HEK293 (cell line): ENCODE results near the gene RPL27.

Experiments
- AEBP2 ChIP-seq: fragments of 450-650 bp; formaldehyde crosslinking; IDR thresholded peaks from 2 replicates; pipeline ENCODE4 v1.5.1; 2016; ENCODE audit warnings: missing biosample characterization, missing genetic modification characterization, borderline replicate concordance
- ATF2 ChIP-seq: fragments of 450-650 bp; formaldehyde crosslinking; IDR thresholded peaks from 2 replicates; pipeline ENCODE4 v1.5.1; 2016; ENCODE audit warnings: missing biosample characterization, missing genetic modification characterization, low read depth
- GLI2 ChIP-seq: fragments of 450-650 bp; formaldehyde crosslinking; IDR thresholded peaks from 2 replicates; pipeline ENCODE4; 2017; ENCODE audit warnings: missing biosample characterization, missing genetic modification characterization, low read depth, borderline replicate concordance
- GLIS2 ChIP-seq: fragments of 450-650 bp; formaldehyde crosslinking; IDR thresholded peaks from 2 replicates; pipeline ENCODE4 v1.5.1; 2016; ENCODE audit warnings: missing biosample characterization, missing genetic modification characterization
- KLF10 ChIP-seq: fragments of 450-650 bp; IDR thresholded peaks from 2 replicates; pipeline ENCODE4 v1.5.1; 2018; ENCODE audit warnings: missing biosample characterization, mild to moderate bottlenecking, missing genetic modification characterization
- KLF16 ChIP-seq: fragments of 450-650 bp; formaldehyde crosslinking; IDR thresholded peaks from 2 replicates; pipeline ENCODE4 v1.5.1; 2017; ENCODE audit warnings: missing biosample characterization, missing genetic modification characterization
- MZF1 ChIP-seq: fragments of 450-650 bp; formaldehyde crosslinking; IDR thresholded peaks from 2 replicates; pipeline ENCODE4 v1.5.1; 2017; ENCODE audit warnings: missing biosample characterization, missing genetic modification characterization, borderline replicate concordance
- OVOL3 ChIP-seq: fragments of 450-650 bp; formaldehyde crosslinking; IDR thresholded peaks from 2 replicates; pipeline ENCODE4 v1.5.1; 2016; ENCODE audit warnings: missing biosample characterization, missing genetic modification characterization
- SALL2 ChIP-seq: fragments of 450-650 bp; formaldehyde crosslinking; IDR thresholded peaks from 2 replicates; pipeline ENCODE4 v1.5.0; 2017; ENCODE audit warnings: missing biosample characterization, mild to moderate bottlenecking, missing genetic modification characterization, borderline replicate concordance
- SP2 ChIP-seq: fragments of 450-650 bp; formaldehyde crosslinking; IDR thresholded peaks from 2 replicates; pipeline ENCODE4 v1.5.1; 2016; ENCODE audit warnings: missing biosample characterization, missing genetic modification characterization
- ZBTB10 ChIP-seq: fragments of 450-650 bp; formaldehyde crosslinking; IDR thresholded peaks from 2 replicates; pipeline ENCODE4 v1.5.1; 2016; ENCODE audit warnings: missing biosample characterization, missing genetic modification characterization
- ZBTB17 ChIP-seq: fragments of 450-650 bp; formaldehyde crosslinking; IDR thresholded peaks from 2 replicates; pipeline ENCODE4 v1.5.1; 2016; ENCODE audit warnings: missing biosample characterization, missing genetic modification characterization
- ZBTB20 ChIP-seq: fragments of 450-650 bp; formaldehyde crosslinking; IDR thresholded peaks from 2 replicates; pipeline ENCODE4 v1.5.1; 2016; ENCODE audit warnings: missing biosample characterization, missing genetic modification characterization
- ZBTB26 ChIP-seq: fragments of 450-650 bp; formaldehyde crosslinking; optimal IDR thresholded peaks from 2 replicates; pipeline ENCODE3; 2016; ENCODE audit warnings: missing biosample characterization, mild to moderate bottlenecking, missing genetic modification characterization
- ZIC2 ChIP-seq: fragments of 450-650 bp; formaldehyde crosslinking; IDR thresholded peaks from 2 replicates; pipeline ENCODE4 v1.5.1; 2016; ENCODE audit warnings: missing biosample characterization, missing genetic modification characterization
- ZNF155 ChIP-seq: fragments of 450-650 bp; formaldehyde crosslinking; IDR thresholded peaks from 2 replicates; pipeline ENCODE4 v1.5.1; 2016; ENCODE audit warnings: missing biosample characterization, missing genetic modification characterization
- ZNF184 ChIP-seq: fragments of 450-650 bp; IDR thresholded peaks from 2 replicates; pipeline ENCODE4 v1.5.1; 2018; ENCODE audit warnings: missing biosample characterization, mild to moderate bottlenecking, missing genetic modification characterization
- ZNF214 ChIP-seq: fragments of 450-650 bp; formaldehyde crosslinking; IDR thresholded peaks from 2 replicates; pipeline ENCODE4 v1.5.1; 2017; ENCODE audit warnings: missing biosample characterization, mild to moderate bottlenecking, missing genetic modification characterization, borderline replicate concordance
- ZNF23 ChIP-seq: fragments of 450-650 bp; formaldehyde crosslinking; IDR thresholded peaks from 2 replicates; pipeline ENCODE4 v1.5.1; 2016; ENCODE audit warnings: missing biosample characterization, missing genetic modification characterization, borderline replicate concordance
- ZNF266 ChIP-seq: fragments of 450-650 bp; formaldehyde crosslinking; IDR thresholded peaks from 2 replicates; pipeline ENCODE4 v1.5.1; 2016; ENCODE audit warnings: missing biosample characterization, missing genetic modification characterization, low read depth
- ZNF280C ChIP-seq: fragments of 450-650 bp; formaldehyde crosslinking; IDR thresholded peaks from 2 replicates; pipeline ENCODE4 v1.5.1; 2016; ENCODE audit warnings: missing biosample characterization, missing genetic modification characterization
- ZNF302 ChIP-seq: fragments of 450-650 bp; formaldehyde crosslinking; IDR thresholded peaks from 2 replicates; pipeline ENCODE4 v1.5.1; 2016; ENCODE audit warnings: missing biosample characterization, missing genetic modification characterization, low read depth
- ZNF341 ChIP-seq: fragments of 450-650 bp; formaldehyde crosslinking; IDR thresholded peaks from 2 replicates; pipeline ENCODE4; 2016; ENCODE audit warnings: low read depth, missing biosample characterization, missing genetic modification characterization
- ZNF37A ChIP-seq: fragments of 450-650 bp; IDR thresholded peaks from 2 replicates; pipeline ENCODE4 v1.5.1; 2018; ENCODE audit warnings: missing biosample characterization, missing genetic modification characterization
- ZNF404 ChIP-seq: fragments of 450-650 bp; formaldehyde crosslinking; IDR thresholded peaks from 2 replicates; pipeline ENCODE4 v1.5.1; 2017; ENCODE audit warnings: missing biosample characterization, missing genetic modification characterization
- ZNF416 ChIP-seq: fragments of 450-650 bp; formaldehyde crosslinking; IDR thresholded peaks from 2 replicates; pipeline ENCODE4 v1.5.1; 2016; ENCODE audit warnings: missing biosample characterization, missing genetic modification characterization
- ZNF473 ChIP-seq: fragments of 450-650 bp; formaldehyde crosslinking; IDR thresholded peaks from 2 replicates; pipeline ENCODE4 v1.5.1; 2017; ENCODE audit warnings: missing biosample characterization, missing genetic modification characterization
- ZNF501 ChIP-seq: fragments of 450-650 bp; formaldehyde crosslinking; IDR thresholded peaks from 2 replicates; pipeline ENCODE4 v1.5.1; 2016; ENCODE audit warnings: missing biosample characterization, missing genetic modification characterization
- ZNF510 ChIP-seq: fragments of 450-650 bp; formaldehyde crosslinking; IDR thresholded peaks from 2 replicates; pipeline ENCODE4 v1.5.1; 2018; ENCODE audit warnings: mild to moderate bottlenecking, missing genetic modification characterization, missing biosample characterization; ENCODE audit not compliant: insufficient replicate concordance
- ZNF629 ChIP-seq: fragments of 450-650 bp; formaldehyde crosslinking; IDR thresholded peaks from 2 replicates; pipeline ENCODE4 v1.5.1; 2017; ENCODE audit warnings: missing biosample characterization, missing genetic modification characterization
- ZSCAN18 ChIP-seq: fragments of 450-650 bp; formaldehyde crosslinking; IDR thresholded peaks from 2 replicates; pipeline ENCODE4 v1.5.1; 2016; ENCODE audit warnings: missing biosample characterization, missing genetic modification characterization

Gene RPL27

GRCh38 chr17:42980274-42980765, 17.9 kb upstream of the RPL27 start, which contains the start of gene RUNDC1 (continued):
- no peak; the same call in 1 of the 2 replicates for TF ChIP-seq SP2 (tag by site-specific recombination)
- TF ChIP-seq ZNF404 (tag by site-specific recombination): no peak
- TF ChIP-seq ZBTB17 (tag by site-specific recombination): peak; percentile 97
- TF ChIP-seq SALL2 (tag by site-specific recombination): no peak
- 0 out of 2 replicates have a peak, but pooled peaks have one; percentile 30 for TF ChIP-seq ZNF501 (tag by site-specific recombination)
- TF ChIP-seq ZBTB20 (tag by site-specific recombination): no peak; the same call in 1 of the 2 replicates
- TF ChIP-seq GLIS2 (tag by site-specific recombination): peak; percentile 73
- no peak for TF ChIP-seq ZIC2 (tag by site-specific recombination)
- no peak for TF ChIP-seq MZF1 (tag by site-specific recombination)
- no peak for TF ChIP-seq ZNF416 (tag by site-specific recombination)
- TF ChIP-seq ZNF214 (tag by site-specific recombination): no peak
- no peak for TF ChIP-seq GLI2 (tag by site-specific recombination)
- TF ChIP-seq ZBTB26 (tag by site-specific recombination): peak; percentile 82
- no peak for TF ChIP-seq ZNF302 (tag by site-specific recombination)
- no peak for TF ChIP-seq OVOL3 (tag by site-specific recombination)
- TF ChIP-seq ZNF184 (tag by site-specific recombination): no peak
- TF ChIP-seq ZNF266 (tag by site-specific recombination): no peak
- no peak for TF ChIP-seq ZNF23
- TF ChIP-seq ZNF37A: no peak
- peak; percentile 56 for TF ChIP-seq ZNF629 (tag by site-specific recombination)
- peak; percentile 91 for TF ChIP-seq KLF16 (tag by site-specific recombination)
- TF ChIP-seq ZBTB10: peak; percentile 98
- TF ChIP-seq KLF10 (tag by site-specific recombination): peak; percentile 97
- TF ChIP-seq AEBP2 (tag by site-specific recombination): no peak
- no peak for TF ChIP-seq ZSCAN18
- TF ChIP-seq ZNF341 (tag by site-specific recombination): no peak
- no peak for TF ChIP-seq ATF2 (tag by site-specific recombination)
- no peak for TF ChIP-seq ZNF510 (tag by site-specific recombination)
- no peak for TF ChIP-seq ZNF155
- no peak for TF ChIP-seq ZNF280C
- no peak for TF ChIP-seq ZNF473 (tag by site-specific recombination)
